Muscle of back (tissue), 11 donors: Measurements from ENCODE around the gene HIF3A. TPM values are rescaled to one million over a fixed set of nuclear protein-coding genes. Genes with fewer than 3 reads are reported as not detected.
"Not testable (repeated sequence)": the region's sequence is repeated elsewhere in the genome, so short reads cannot be mapped to it uniquely, and the experiment has no call there.

ENCODE experiments used
- DNase-seq, 3 donors: peaks; one replicate each; pipeline versions ENCODE4 v3.0.0 to v3.0.0-alpha.2; 2013
- polyA plus RNA-seq, 10 donors: library from polyadenylated mRNA; unstranded; fragments of 120-200 nt; gene quantifications; one replicate each; pipeline ENCODE4 v1.2.1, GENCODE V29; 2013; ENCODE audit not compliant: insufficient read length in 10 of 10

HIF3A gene
- polyA plus RNA-seq, 10 donors = 112 to 347 (median 228) TPM

DNA sequence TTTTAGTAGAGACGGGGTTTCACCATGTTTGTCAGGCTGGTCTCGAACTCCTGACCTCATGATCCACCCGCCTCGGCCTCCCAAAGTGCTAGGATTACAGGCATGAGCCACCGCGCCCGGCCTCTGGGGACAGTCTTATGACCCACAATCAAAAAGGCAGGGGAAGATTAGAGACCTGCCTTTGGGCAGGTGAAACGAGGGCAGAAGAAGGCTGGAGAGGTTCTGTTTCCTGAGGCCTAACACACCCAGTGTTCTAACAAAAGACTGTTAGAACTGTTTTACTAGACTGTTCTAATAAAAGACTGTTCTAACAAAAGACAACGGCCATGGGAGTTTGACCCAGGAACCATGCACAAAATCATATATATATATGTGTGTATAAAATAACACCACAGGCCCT is 26.4 kb downstream of the HIF3A start:
- not testable (repeated sequence) for DNase-seq

DNA sequence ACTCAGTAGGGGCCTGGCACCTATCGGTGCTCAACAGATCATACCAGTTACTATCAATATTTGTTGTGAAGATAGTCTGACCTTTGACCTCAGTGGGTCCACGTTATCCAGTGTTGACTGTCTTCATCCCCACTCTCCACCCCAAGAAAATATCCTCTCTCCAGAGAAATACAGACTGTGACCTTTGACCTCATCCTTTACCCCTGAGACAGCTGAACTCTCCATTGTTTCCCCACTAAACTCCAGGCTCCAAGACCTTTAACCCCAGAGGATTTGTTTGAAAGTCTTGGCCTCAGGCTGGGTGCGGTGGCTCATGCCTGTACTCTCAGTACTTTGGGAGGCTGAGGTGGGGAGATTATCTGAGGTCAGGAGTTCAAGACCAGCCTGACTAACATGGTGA is 27.4 kb downstream of the HIF3A start:
- no peak for DNase-seq

- DNase-seq = no peak
Observed at GRCh38 chr19:46326608-46327007, 29.8 kb downstream of the HIF3A start.

GRCh38 chr19:46328079-46328478 is 31.2 kb downstream of the HIF3A start:
- no peak for DNase-seq

DNA sequence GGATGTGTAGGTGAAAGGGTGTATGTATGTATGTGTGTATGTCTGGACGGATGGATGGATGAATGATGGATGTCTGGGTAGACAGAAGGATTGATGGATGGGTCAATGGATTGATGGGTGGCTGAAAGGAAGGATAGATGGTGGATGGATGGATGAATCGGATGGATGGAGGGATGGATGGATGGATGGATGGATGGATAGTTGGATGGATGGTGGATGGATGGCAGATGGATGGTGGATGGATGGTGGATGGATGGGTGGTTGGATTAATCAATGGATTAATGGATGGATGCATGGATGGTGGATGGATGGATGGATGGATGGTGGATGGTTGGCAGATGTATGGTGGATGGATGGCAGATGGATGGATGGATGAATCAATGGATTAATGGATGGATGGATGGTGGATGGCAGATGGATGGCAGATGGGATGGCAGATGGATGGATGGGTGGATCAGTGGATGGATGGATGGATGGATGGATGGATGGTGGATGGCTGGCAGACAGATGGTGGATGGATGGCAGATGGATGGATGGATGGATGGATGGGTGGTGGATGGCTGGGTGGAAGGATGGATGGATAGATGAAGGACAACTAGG is 33.6 kb downstream of the HIF3A start:
- DNase-seq = no peak

DNA sequence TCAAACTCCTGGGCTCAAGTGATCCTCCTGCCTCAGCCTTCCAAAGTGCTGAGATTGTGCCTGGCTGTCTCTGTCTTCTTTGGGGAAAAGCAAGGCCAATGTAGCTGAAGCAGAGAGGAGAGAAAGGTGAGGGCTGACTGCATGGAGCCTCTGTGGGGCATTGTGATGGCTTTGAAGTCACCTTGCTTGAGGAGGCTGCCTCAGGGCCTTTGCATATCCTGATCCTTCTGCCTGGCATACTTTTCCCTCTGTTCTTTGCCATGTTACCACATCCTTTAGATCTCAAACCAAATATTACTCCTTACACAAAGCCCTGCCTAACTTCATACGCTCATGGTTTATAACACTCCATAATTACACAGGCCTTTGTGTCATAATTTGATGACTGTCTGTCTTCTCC is 40.6 kb downstream of the HIF3A start:
- DNase-seq = no peak

GRCh38 chr19:46339446-46339845 is 42.6 kb downstream of the HIF3A start:
- DNase-seq = no peak

GRCh38 chr19:46340051-46340659 is 43.3 kb downstream of the HIF3A start:
- DNase-seq = no peak

DNA sequence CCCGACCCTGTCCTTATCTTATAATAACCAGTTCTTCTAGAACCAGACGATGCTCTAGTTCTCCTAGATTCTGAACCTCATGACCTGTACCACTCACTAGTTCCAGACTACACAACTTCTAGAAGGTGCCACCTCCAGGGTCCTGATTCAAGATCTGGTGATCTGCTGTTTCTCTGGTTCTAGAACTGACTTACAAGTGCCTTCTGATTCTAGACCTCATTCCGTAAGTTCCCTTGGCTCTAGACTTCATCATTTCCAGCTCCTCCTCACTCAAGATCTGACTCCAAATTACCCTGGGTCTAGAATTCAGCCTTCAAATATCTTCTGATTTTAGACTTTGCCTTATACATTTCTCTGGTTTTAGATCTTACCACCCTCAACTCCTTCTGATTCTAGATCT is 45.1 kb downstream of the HIF3A start:
- no peak for DNase-seq

DNA sequence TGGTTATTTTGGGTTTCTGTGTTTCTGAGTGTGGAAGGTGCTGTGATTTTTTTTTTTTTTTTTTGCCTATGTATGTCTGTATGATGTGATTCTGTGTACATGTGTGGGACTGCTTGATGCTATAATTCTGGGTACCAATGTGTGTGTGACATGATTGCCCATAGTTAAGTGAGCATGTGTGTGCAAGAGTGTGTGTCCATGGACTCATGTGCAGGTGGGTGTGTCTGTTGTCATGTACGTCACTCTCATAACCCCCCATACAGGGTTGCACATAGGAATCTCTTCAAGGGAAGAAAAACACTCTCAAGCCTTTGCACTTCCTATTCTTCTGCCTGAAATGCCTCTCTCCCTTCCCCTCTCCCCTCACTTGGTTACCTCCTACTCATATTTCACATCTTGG is 47.5 kb downstream of the HIF3A start:
- DNase-seq = no peak

DNA sequence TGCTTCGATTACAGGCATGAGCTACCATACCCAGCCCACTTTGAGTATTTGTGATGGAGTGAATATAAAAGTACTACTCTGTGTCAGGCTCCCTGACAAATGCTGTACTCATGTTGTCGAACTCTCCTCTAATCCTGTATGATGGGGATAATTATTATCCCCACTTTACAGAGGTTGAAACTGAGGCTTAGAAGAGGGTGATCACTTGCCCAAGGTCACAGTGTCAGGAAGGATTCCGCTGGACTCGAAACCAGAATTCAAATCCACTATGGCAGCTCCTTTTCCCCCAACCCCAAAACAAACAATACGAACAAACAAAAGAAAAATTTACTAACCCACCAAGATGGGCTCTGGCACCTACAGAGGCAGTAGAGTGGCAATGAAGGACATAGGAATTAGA is 48.3 kb downstream of the HIF3A start:
- DNase-seq = no peak

GRCh38 chr19:46346821-46347571 is 50.2 kb downstream of the HIF3A start, which contains the start of gene PPP5C:
Gene PPP5C, plus strand, starts transcription at chr19:46347087. Its CDS starts 10 bp downstream, at chr19:46347097.
- peak; percentile 92 to 97 (median 94) for DNase-seq

GRCh38 chr19:46347572-46347883 is 50.7 kb downstream of the HIF3A start:
- no peak for DNase-seq

DNA sequence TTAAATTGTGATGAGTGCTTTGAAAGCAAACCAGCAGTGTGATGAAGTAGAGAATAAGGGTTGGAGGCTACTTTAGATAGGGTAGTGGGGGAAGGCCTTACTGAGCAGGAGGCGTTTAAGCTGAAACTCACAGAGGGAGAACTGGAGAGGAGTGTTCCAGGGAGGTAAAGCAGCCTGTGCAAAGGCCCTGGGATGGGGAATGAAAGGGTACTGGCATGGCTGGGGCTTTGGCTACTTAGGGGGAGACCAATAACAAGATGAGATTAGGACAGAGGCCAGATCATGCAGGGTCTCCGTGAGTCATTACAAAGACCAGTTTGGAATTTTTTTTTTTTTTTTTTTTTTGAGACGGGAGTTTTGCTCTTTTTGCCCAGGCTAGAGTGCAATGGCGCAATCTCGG is 51.1 kb downstream of the HIF3A start:
- no peak for DNase-seq

DNA sequence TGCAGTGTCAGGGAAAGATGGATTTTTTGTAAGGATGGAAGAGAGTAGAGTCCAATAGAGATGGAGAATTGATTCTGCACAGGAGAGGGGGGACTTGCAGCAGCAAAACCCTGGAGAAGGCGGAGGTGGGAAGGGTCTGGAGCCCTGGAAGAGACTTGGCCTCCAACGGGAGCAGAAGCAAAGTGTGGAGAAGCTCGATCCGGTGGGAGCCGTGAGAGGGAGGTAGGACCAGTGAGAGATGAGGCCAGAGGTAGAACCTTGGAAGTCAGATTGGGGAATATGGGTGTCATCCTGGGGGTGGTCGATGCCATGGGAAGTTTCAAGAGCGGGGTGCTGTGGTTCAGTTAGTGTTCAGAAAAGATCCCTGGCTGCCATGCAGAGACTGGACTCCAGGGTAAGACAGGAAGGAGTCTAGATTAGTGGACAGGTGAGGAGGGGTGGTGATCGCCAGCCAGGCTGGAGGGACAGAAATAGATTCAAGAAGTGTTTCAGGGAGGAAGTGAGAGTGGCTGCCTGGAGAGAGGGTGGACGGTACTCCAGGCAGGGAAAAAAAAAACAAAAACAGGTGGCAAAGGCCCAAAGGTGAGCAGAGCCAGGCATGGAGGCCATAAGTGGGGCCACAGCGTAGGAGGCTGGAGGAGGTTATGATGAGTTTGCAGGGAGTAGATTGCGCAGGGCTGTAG is 52.6 kb downstream of the HIF3A start:
- no peak for DNase-seq

- DNase-seq = no peak
Observed at GRCh38 chr19:46350029-46350757, 53.4 kb downstream of the HIF3A start.

DNA sequence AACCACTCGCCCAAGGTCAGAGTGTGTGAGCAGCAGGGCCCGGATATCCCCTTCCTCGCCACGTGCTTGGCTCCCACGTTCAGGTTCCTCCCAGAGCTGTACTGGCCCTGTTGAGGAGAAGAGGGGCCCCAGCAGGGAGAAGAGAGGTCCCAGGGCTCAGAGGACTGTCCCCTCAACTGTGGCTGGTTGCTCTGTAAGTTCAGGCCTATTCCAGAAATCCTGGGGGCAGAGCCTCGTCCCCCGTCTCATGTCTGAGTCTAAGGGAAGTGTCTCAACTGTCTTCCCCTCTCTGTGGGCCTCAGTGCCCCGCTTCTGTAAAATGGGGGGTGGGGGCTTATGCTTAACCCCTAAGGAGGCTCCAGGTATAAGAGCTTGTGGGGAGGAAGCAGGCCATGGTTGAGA is 53.9 kb downstream of the HIF3A start:
- no peak for DNase-seq

GRCh38 chr19:46351241-46352041 is 54.6 kb downstream of the HIF3A start:
- DNase-seq = peak in 2 of 3 donors; percentile 30 to 38

GRCh38 chr19:46353730-46354528 is 57.1 kb downstream of the HIF3A start:
- DNase-seq = no peak
